ENCODE measurements around the gene RPS2. TPM values are rescaled to one million over a fixed set of nuclear protein-coding genes. Genes with fewer than 3 reads are reported as not detected.

Gene RPS2
- total RNA-seq, 1 donor from 2014 or later = 3,560 TPM

DNA sequence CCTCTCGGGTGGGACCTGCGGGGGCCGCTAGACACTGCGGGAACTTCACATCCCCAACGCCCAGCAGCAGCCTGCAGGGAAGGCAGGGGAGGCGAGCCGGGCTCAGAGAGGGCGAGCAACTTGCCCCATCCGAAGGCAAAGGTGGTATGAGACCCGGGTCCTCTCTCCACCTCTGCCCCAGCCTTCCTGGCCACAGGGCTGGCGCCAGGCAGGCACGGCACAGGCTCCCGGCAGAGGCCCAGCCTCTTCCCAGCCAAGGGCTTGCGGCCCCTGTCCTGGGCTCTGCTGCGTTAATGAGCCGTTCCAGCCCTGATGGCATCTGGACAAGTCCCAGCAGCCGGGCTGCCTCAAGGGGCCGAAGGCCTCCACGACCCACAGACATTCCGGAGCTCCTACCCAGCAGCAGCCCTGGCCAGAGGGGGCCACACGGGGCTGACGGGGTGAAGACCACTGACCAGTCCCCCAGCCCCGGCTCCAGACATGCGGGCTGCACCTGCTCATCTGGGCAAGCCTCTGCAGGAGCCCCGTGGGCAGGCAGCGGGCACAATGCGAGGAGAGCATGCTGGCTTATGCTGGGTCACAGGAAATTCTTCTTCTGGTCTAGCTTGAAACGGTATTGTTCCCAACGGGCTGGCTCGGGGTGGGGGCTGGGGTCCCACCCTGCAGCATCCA lies 45.2 kb downstream of the RPS2 start:
- H3K27ac Mint-ChIP-seq = no peak overlapping the region
- no peak for DNase-seq (ENCODE audit: low spot score)
- no peaks in the 10 kb centered on the region for H3K36me3 Mint-ChIP-seq (ENCODE audit: low read depth)
- H3K4me1 Mint-ChIP-seq (ENCODE audit: low read depth) = peaks cover 4% of the 10 kb centered on the region
- no peaks in the 10 kb centered on the region for H3K9me3 Mint-ChIP-seq
- H3K27me3 Mint-ChIP-seq (ENCODE audit: low read depth) = peaks cover 60% of the 10 kb centered on the region
- intact Hi-C loops (cut with micrococcal nuclease) = no loop called here
- no peak overlapping the region for H3K4me3 Mint-ChIP-seq (ENCODE audit: low read depth)

DNA sequence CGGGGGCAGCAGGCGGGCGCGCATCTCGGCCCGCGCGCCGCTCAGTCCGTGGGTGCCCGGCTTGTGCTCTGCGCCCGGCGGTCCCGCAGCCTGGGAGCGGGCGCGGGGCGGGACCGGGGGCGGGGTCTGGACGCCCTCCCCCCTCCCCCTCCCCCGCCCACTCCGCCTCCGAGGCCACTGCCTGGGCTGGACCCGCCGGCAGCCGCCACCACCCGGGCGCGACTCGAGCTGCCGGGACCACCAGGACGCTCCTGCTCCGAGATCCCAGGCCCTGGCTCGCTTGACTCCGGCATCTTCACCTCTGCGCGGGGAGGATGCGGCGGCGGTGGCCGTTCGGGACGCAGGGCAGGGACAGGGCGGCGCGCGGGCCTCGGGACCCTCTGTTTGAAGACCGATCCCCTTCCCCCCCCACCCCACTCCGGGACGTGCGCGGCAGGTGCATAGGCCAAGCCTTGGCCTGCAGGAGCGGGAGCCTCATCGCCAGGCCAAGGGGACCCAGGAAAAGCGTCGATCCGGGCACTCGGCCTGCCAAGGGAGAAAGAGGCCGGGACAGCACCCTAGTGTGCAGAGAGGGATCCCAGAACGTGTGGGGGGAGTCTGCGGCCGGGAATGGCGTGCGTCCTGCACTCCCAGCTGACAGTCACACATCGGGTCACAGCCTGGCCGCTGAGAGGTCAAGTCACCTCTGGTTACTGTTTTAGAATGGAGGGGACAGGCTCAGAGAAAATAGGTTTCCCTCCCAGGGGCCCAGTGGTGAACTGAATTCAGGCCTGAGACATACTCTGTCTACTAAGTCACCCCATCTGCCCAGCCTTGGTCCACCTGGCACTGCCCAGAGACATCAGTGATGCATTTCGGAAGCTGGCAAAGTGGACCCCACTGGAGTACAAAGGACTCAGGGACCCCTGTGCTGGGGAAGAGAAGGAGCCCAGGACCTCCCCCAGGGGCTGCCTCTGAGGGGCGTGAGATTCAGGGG lies 46.0 kb downstream of the RPS2 start, which contains the start of gene HS3ST6:
Gene HS3ST6, minus strand, starts transcription at position 65 of the 976 bp plus-strand sequence. CDS start 92 bp downstream, outside the sequence.
- no peak for DNase-seq (ENCODE audit: low spot score)
- H3K27me3 Mint-ChIP-seq (ENCODE audit: low read depth) = peaks cover 55% of the 10 kb centered on the region
- H3K36me3 Mint-ChIP-seq (ENCODE audit: low read depth) = no peaks in the 10 kb centered on the region
- H3K9me3 Mint-ChIP-seq = no peaks in the 10 kb centered on the region
- peaks cover 4% of the 10 kb centered on the region for H3K4me1 Mint-ChIP-seq (ENCODE audit: low read depth)
- no peak within 1 kb of the TSS for H3K4me3 Mint-ChIP-seq (ENCODE audit: low read depth)
- intact Hi-C loops (cut with micrococcal nuclease) = no loop called here
- H3K27ac Mint-ChIP-seq = no peak within 1 kb of the TSS

DNA sequence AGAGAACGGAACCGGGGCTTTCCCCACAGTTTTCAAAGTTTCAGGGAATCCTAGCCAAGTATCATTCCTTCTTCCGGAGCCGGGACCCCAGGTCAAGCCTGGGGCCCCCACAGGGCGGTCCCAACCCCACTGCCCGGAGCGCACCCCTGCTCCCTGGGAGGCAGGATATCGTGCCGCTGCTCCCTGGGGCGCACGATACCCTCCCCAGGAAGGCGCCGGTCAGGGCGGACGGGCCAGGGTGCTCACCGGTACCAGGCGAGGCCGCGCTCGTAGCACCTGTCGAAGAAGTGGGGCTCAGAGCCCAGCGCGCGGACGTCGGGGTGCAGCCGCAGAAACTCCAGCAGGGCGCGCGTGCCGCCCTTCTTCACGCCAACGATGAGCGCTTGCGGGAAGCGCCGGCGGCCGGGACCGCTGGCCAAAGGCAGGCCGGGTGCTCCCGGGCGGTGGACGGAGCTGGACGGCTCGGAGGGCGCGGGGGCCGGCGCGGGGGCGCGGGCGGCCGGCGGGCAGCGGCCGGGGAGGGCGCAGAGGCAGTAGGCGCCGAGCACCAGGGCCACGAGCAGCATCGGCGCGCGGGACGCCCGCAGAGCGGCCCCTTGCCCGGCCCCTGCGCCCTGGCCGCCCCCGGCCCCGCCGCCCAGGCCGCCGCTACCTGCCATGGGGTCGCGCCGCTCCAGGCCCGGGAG lies 46.8 kb downstream of the RPS2 start:
- peaks cover 47% of the 10 kb centered on the region for H3K27me3 Mint-ChIP-seq (ENCODE audit: low read depth)

DNA sequence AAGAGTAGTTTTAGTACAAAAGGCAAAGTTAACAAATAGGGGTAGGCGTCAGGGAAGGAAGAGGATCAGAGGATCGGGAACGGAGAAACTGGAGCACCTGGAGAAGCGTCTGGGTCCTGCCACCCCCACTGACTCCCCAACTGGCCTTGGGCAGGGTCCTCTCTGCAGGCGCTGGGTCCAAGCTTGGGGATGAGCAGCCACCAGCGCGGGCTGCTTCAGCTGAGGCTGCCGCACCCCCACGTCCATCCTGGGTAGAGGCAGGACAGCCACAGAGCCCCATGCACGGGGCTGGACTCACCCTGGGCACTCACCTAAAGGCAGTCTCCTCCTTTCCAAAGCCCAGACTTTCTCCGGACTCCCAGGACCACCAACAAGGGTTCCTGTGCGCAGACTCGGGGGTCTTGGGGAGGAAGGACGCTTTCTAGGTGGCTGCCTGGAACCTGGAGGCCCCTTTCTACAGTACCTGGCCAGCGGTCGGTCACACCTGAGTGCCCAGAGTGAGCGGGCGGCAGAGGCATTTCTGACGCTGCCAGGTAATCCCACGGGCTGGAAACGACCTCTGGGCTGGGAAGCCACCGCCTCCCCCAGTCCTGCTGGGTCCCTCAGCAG lies 47.5 kb downstream of the RPS2 start:
- Mint-ChIP-seq H3K4me1 (ENCODE audit: low read depth) (peaks cover 4% of the 10 kb centered on the region), H3K9me3 (no peaks in the 10 kb centered on the region), H3K36me3 (ENCODE audit: low read depth) (no peaks in the 10 kb centered on the region), H3K4me3 (ENCODE audit: low read depth) (no peak overlapping the region), H3K27ac (no peak overlapping the region), H3K27me3 (ENCODE audit: low read depth) (peaks cover 42% of the 10 kb centered on the region)
- intact Hi-C loops (cut with micrococcal nuclease) = no loop called here
- DNase-seq (ENCODE audit: low spot score) = no peak

More for the DNA sequence above, 46.8 kb downstream of the RPS2 start:
- Mint-ChIP-seq H3K36me3 (ENCODE audit: low read depth) (no peaks in the 10 kb centered on the region), H3K4me1 (ENCODE audit: low read depth) (peaks cover 4% of the 10 kb centered on the region), H3K4me3 (ENCODE audit: low read depth) (no peak overlapping the region), H3K9me3 (no peaks in the 10 kb centered on the region), H3K27ac (no peak overlapping the region)
- no peak for DNase-seq (ENCODE audit: low spot score)
- intact Hi-C loops (cut with micrococcal nuclease) = no loop called here

DNA sequence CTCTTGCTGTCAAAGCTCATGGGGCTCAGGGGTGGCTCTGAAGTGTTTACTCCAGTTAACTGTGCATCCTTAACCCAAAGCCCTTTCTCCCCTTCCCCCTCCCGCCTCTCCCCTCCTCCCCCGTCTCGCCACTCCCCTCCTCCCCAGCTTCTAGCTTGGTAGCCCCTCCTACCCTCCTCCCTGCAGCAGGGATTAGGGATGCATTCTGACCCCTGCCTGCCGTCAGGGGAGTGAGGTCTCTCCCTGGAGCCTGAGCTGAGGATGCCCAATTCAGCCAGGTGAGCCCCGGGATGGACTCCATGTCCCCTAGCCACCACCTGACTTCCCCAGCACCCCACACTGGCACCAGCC lies 48.0 kb downstream of the RPS2 start:
- DNase-seq (ENCODE audit: low spot score) = no peak
- H3K27me3 Mint-ChIP-seq (ENCODE audit: low read depth) = peaks cover 42% of the 10 kb centered on the region
- H3K36me3 Mint-ChIP-seq (ENCODE audit: low read depth) = no peaks in the 10 kb centered on the region
- no peak overlapping the region for H3K4me3 Mint-ChIP-seq (ENCODE audit: low read depth)
- intact Hi-C loops (cut with micrococcal nuclease) = no loop called here
- H3K4me1 Mint-ChIP-seq (ENCODE audit: low read depth) = peaks cover 4% of the 10 kb centered on the region
- H3K27ac Mint-ChIP-seq = no peak overlapping the region
- H3K9me3 Mint-ChIP-seq = no peaks in the 10 kb centered on the region

DNA sequence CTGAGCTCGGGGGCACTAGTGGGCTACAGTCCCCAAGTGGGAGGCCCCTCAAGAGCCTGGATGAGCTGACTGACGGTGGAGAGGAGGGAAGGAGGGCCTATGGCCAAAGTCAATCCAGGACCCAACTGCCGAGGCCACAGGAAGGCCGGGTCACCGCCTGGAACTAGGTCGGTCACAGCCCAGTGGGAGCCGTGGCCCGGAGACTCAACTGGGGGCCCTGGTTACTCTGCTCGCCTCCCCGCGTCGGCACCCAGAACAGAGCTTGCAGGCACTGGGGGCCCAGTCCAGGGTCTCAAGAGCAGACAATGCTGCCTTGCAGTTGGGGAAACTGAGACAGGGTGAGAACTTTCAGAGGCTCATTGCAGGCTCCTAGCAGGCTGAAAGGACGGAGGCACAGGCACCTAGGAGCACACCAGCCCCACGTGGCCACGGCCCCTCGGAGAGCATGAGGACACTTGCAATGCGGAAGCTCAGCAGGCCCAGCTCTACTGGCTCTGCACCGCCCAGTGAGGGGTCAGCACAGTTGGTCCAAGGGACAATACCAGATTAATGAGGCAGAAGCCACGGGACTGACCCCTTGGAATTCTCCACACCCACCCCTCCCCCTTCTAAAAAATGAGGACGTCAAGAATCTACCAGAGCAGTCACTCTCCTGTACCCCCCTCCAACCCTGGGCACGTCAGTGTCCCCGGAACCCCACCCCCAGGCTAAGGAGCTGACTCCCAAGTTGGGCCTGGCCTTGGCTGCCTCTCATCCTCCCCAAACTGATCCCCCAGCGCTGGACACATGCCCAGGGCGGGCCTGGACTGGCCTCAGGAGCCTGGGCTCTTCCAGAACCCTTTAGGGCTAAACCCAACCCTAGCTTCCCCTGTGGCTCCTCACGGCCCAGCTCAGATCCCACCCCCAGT lies 48.6 kb downstream of the RPS2 start:
- H3K36me3 Mint-ChIP-seq (ENCODE audit: low read depth) = no peaks in the 10 kb centered on the region
- no peaks in the 10 kb centered on the region for H3K9me3 Mint-ChIP-seq
- no peak overlapping the region for H3K4me3 Mint-ChIP-seq (ENCODE audit: low read depth)
- H3K4me1 Mint-ChIP-seq (ENCODE audit: low read depth) = peaks cover 4% of the 10 kb centered on the region
- H3K27me3 Mint-ChIP-seq (ENCODE audit: low read depth) = peaks cover 36% of the 10 kb centered on the region
- no peak for DNase-seq (ENCODE audit: low spot score)
- no peak overlapping the region for H3K27ac Mint-ChIP-seq
- intact Hi-C loops (cut with micrococcal nuclease) = no loop called here

DNA sequence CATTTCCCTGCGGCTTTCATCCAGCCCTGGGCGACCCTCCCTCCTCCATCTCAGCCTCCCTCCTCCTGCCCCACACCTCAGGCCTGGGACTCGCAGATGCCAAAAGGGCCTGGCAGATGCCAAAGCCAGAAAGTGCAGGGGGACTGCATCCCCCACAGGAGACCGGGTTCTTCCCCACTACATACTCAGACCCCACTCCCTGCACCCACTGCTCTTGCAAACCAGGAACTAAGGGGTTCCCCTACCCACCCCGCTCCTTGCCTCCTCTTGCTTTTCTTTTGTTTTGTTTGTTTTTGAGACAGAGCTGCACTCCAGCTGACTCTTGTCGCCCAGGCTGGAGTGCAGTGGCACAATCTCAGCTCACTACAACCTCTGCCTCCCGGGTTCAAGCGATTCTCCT lies 49.6 kb downstream of the RPS2 start:
- no peak overlapping the region for H3K4me3 Mint-ChIP-seq (ENCODE audit: low read depth)
- H3K36me3 Mint-ChIP-seq (ENCODE audit: low read depth) = no peaks in the 10 kb centered on the region
- no peaks in the 10 kb centered on the region for H3K4me1 Mint-ChIP-seq (ENCODE audit: low read depth)

DNA sequence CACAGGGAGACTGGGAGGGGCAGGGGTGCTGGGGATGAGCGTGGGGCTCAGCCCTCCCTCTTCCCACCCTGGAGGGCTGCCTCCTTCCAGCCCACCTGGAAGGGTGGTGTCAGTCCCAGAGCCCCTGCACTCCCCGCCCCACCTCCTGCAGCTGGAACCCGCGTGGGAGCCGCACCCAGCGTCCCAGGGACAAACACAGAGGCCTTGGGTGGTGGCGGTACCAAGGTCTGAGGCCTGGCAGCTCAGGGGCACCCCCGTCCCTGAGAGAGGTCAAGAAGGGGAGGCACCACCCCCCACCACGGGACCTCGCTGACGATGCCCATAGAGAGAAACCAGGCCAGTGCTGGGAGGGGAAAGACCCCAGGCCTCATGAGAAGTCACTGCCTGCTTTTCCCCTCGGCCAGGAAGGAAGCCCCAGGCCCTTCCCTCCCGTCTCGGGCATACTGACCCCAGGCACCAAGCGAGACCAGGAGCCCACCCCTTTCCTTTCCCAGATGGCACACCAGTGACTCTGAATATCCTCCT lies 50.5 kb downstream of the RPS2 start:
- Mint-ChIP-seq H3K27me3 (ENCODE audit: low read depth) (peaks cover 25% of the 10 kb centered on the region), H3K36me3 (ENCODE audit: low read depth) (no peaks in the 10 kb centered on the region), H3K27ac (no peak overlapping the region), H3K4me3 (ENCODE audit: low read depth) (no peak overlapping the region), H3K4me1 (ENCODE audit: low read depth) (no peaks in the 10 kb centered on the region), H3K9me3 (no peaks in the 10 kb centered on the region)
- DNase-seq (ENCODE audit: low spot score) = no peak
- intact Hi-C loops (cut with micrococcal nuclease) = no loop called here

More for the DNA sequence above, 49.6 kb downstream of the RPS2 start:
- Mint-ChIP-seq H3K27ac (no peak overlapping the region), H3K9me3 (no peaks in the 10 kb centered on the region), H3K27me3 (ENCODE audit: low read depth) (peaks cover 27% of the 10 kb centered on the region)
- intact Hi-C loops (cut with micrococcal nuclease) = no loop called here
- DNase-seq (ENCODE audit: low spot score) = no peak

DNA sequence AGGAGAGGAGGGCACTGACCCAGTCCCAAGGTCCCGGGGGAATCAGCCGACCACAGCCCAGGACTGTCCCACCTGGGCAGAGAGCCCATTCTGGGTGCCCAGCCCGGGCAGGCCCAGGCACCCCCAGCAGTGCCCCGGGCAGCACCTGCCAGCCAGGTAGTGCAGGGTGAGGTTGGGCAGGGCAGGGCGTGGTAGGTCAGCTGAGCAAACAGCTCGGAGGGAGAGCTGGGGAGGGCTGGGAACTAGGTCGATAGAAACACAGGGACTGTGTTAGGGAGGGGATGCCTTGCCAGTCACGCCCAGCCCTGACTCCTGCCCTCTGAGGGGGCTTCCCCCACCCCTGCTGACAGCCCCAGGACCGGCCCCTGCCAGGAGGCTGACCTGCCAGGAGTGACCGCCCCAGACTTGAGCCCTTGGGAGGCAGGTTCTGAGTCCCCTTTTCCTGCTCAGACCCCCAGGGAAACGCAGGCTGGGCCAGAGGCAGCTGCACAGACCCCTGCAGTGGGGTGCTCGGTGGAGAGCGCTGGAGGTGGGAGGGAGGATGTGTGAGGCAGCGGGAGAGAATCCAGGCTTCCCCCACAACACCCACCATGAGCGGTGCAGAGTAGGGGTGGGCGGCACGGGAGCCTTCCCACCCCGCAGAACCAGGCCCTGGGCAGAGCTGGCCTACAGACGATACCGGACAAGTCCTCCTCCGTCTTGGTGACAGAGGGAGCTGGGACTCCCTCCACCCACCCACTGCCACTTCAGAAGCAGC lies 51.1 kb downstream of the RPS2 start:
- no peak overlapping the region for H3K27ac Mint-ChIP-seq
- intact Hi-C loops (cut with micrococcal nuclease) = no loop called here
- H3K36me3 Mint-ChIP-seq (ENCODE audit: low read depth) = no peaks in the 10 kb centered on the region
- DNase-seq (ENCODE audit: low spot score) = no peak
- peaks cover 23% of the 10 kb centered on the region for H3K27me3 Mint-ChIP-seq (ENCODE audit: low read depth)
- no peak overlapping the region for H3K4me3 Mint-ChIP-seq (ENCODE audit: low read depth)
- no peaks in the 10 kb centered on the region for H3K9me3 Mint-ChIP-seq
- no peaks in the 10 kb centered on the region for H3K4me1 Mint-ChIP-seq (ENCODE audit: low read depth)

DNA sequence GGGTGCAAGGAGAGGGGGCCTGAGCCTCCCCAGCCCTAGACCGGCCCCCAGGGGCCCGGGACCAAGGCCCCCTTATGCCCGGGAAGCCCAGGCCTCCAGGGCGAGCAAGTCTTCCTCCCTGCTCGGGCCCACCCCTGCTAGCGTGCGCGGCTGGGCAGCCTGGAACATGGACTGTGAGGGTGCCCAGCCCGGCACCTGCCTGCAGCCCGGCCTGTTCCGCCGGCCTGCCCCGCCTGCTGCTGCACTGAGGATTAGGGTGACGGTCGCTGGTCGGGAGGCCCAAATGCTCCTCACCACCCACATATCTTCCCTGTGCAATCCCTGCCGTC lies 52.4 kb downstream of the RPS2 start:
- no peaks in the 10 kb centered on the region for H3K4me1 Mint-ChIP-seq (ENCODE audit: low read depth)
- no peaks in the 10 kb centered on the region for H3K36me3 Mint-ChIP-seq (ENCODE audit: low read depth)
- H3K27me3 Mint-ChIP-seq (ENCODE audit: low read depth) = peaks cover 23% of the 10 kb centered on the region
- no peaks in the 10 kb centered on the region for H3K9me3 Mint-ChIP-seq
- DNase-seq (ENCODE audit: low spot score) = no peak
- intact Hi-C loops (cut with micrococcal nuclease) = no loop called here
- no peak overlapping the region for H3K4me3 Mint-ChIP-seq (ENCODE audit: low read depth)
- no peak overlapping the region for H3K27ac Mint-ChIP-seq

All from activated T-helper 2 cell treated with anti-CD3 and anti-CD28 coated beads, Interferon-gamma antibody, Interleukin-2, Interleukin-4, amounts not matched to agents 10 μg/mL and 5 μg/mL and 100 μg/mL, durations not matched to agents 14 hours and 24 hours and 36 hours (primary cell).